Loucy (cell line): ENCODE measurements around the gene PTK6.

Source experiments
- EZH2phosphoT487 ChIP-seq: fragments of 200-600 bp; IDR thresholded peaks from 2 replicates; pipeline ENCODE4 v1.6.1; 2018; ENCODE audit warnings: antibody characterized with exemption, mild to moderate bottlenecking, moderate library complexity, borderline replicate concordance
- TF ChIP-seq, protein P1 (sequence below): fragments of 200-600 bp; sonication (generic); conservative IDR thresholded peaks from 2 replicates; pipeline ENCODE4 v1.5.1; 2014; ENCODE audit warnings: mild to moderate bottlenecking, antibody characterized with exemption, low read length

- TF ChIP-seq, protein P1, sequence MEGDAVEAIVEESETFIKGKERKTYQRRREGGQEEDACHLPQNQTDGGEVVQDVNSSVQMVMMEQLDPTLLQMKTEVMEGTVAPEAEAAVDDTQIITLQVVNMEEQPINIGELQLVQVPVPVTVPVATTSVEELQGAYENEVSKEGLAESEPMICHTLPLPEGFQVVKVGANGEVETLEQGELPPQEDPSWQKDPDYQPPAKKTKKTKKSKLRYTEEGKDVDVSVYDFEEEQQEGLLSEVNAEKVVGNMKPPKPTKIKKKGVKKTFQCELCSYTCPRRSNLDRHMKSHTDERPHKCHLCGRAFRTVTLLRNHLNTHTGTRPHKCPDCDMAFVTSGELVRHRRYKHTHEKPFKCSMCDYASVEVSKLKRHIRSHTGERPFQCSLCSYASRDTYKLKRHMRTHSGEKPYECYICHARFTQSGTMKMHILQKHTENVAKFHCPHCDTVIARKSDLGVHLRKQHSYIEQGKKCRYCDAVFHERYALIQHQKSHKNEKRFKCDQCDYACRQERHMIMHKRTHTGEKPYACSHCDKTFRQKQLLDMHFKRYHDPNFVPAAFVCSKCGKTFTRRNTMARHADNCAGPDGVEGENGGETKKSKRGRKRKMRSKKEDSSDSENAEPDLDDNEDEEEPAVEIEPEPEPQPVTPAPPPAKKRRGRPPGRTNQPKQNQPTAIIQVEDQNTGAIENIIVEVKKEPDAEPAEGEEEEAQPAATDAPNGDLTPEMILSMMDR, result no peak
- TF ChIP-seq EZH2phosphoT487, result no peak
Observed at GRCh38 chr20:63500902-63501817, 36.0 kb downstream of the PTK6 start.
